Neutrophil (primary cell): Measurements from ENCODE around the gene SYDE2.

ENCODE experiments used
- H3K27ac ChIP-seq: fragments of 200-600 bp; sonication (generic); 2 replicates; pipeline ENCODE4 v1.5.1; 2016; ENCODE audit warnings: mild to moderate bottlenecking, moderate library complexity
- H3K27me3 ChIP-seq: fragments of 200-600 bp; sonication (generic); 2 replicates; pipeline ENCODE4 v1.6.0; 2016; ENCODE audit warnings: mild to moderate bottlenecking
- H3K36me3 ChIP-seq: fragments of 200-600 bp; sonication (generic); 2 replicates; pipeline ENCODE4 v1.5.1; 2017
- H3K4me1 ChIP-seq, 2 experiments: fragments of 200-600 bp in 1 of 2; sonication (generic) in 1 of 2; 1 replicate in 1 of 2; 2 replicates in 1 of 2; pipeline versions ENCODE4 v1.5.1 to v1.6.1; 2013 to 2016; ENCODE audit warnings: low read depth in 1 of 2, low read length in 1 of 2, mild to moderate bottlenecking in 1 of 2, moderate library complexity in 1 of 2; ENCODE audit not compliant: control insufficient read depth in 1 of 2, insufficient read depth in 1 of 2
- H3K4me3 ChIP-seq, 2 experiments: fragments of 200-600 bp in 1 of 2; sonication (generic) in 1 of 2; 1 replicate in 1 of 2; 2 replicates in 1 of 2; pipeline ENCODE4 v1.5.1; 2013 to 2016; ENCODE audit warnings: low read depth in 1 of 2, low read length in 1 of 2, mild to moderate bottlenecking in 1 of 2, moderate library complexity in 1 of 2
- H3K9me3 ChIP-seq: fragments of 200-600 bp; sonication (generic); 2 replicates; pipeline ENCODE4 v1.5.1; 2016
- TF ChIP-seq, protein P1 (sequence below): fragments of 200-600 bp; sonication (generic); IDR thresholded peaks from 2 replicates; pipeline ENCODE4 v1.5.1; 2016; ENCODE audit warnings: antibody characterized with exemption

The SYDE2 gene

DNA sequence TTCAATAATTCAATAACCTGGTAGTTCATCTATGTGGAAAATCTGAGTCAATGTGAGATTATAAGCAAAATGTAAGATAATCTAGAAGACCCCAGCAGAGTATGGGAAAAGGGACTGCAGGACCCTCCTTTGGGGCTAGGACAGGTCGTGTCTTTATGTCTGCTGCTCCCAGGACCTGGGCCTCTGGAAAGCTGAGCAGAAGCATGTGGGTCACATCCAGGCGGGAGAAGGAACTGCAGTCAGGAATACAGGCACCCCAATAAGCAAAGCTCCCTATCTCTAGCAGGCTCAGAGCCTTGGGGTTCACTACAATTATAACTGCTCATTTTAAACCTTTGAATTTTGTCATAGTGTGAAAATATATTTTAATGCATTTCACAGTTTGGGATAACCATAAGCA, 78.6 kb downstream of the SYDE2 start:
- Histone ChIP-seq H3K9me3 (no peaks in the 10 kb centered on the region), H3K27ac (no peak overlapping the region), H3K4me3 (no peak overlapping the region), H3K36me3 (no peaks in the 10 kb centered on the region), H3K27me3 (no peaks in the 10 kb centered on the region), H3K4me1 (no peaks in the 10 kb centered on the region)
- TF ChIP-seq, protein P1, sequence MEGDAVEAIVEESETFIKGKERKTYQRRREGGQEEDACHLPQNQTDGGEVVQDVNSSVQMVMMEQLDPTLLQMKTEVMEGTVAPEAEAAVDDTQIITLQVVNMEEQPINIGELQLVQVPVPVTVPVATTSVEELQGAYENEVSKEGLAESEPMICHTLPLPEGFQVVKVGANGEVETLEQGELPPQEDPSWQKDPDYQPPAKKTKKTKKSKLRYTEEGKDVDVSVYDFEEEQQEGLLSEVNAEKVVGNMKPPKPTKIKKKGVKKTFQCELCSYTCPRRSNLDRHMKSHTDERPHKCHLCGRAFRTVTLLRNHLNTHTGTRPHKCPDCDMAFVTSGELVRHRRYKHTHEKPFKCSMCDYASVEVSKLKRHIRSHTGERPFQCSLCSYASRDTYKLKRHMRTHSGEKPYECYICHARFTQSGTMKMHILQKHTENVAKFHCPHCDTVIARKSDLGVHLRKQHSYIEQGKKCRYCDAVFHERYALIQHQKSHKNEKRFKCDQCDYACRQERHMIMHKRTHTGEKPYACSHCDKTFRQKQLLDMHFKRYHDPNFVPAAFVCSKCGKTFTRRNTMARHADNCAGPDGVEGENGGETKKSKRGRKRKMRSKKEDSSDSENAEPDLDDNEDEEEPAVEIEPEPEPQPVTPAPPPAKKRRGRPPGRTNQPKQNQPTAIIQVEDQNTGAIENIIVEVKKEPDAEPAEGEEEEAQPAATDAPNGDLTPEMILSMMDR = no peak

DNA sequence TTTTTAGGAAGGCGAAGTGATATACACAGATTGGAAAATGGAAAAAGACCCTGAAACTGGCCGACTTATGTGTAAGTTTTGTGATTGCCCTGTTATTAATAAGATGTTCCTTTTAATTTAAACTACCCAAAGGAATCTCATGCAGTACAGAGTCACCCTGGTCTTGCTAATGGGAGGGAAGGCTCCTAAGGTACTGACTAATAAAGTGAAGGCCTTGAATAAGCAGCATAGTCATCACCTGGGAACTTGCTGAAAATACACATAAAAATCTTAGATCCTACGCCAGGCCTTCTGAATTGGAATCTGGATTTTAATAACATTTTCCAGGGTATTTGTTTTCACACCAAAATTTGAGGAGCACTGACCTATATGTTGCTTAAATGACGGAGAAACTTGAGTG, 79.1 kb downstream of the SYDE2 start:
- Histone ChIP-seq H3K4me3 (no peak overlapping the region), H3K27me3 (no peaks in the 10 kb centered on the region), H3K4me1 (no peaks in the 10 kb centered on the region), H3K36me3 (no peaks in the 10 kb centered on the region), H3K27ac (no peak overlapping the region), H3K9me3 (no peaks in the 10 kb centered on the region)
- TF ChIP-seq, protein P1 = no peak

DNA sequence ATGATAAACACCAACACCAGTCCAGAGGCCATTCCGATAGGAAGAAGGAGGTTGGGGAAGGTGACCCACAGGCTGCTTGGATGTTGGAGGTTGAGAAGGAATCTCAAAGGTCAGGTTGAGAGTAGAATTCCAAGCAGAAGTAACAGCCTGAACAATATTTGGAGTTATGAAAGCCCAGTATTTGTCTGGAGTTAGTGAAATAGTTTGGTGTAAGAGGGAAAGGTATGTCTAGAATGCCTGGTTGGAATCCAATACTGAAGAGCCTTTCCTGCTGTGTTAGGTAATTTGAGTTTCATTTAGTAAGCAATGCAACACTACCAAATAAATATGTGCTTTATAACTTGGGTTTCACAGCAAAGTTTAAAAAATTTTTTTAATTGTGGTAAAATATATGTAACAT, 82.1 kb downstream of the SYDE2 start:
- Histone ChIP-seq H3K4me1 (no peaks in the 10 kb centered on the region), H3K36me3 (no peaks in the 10 kb centered on the region), H3K4me3 (no peak overlapping the region), H3K27ac (no peak overlapping the region), H3K27me3 (no peaks in the 10 kb centered on the region), H3K9me3 (no peaks in the 10 kb centered on the region)
- TF ChIP-seq, protein P1 = no peak

DNA sequence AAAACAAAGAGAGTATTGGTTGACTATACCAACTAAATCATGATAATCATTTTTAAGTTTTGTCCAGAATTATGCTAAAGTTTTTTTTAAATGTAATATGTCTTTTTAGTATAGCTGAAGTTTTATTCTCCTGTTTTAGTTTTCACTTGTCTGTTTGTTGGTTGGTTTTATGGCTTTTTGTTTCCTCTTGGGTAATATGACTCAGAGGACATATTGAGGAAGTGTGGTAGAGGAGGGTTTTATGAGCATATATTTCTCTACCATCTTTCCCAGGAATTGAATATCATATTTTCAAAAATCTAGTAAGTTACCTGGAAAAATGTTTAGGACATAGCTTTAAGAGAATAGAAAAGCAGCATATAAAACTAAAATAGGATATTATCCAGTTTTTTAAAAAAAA, 84.0 kb downstream of the SYDE2 start:
- TF ChIP-seq, protein P1 = no peak

DNA sequence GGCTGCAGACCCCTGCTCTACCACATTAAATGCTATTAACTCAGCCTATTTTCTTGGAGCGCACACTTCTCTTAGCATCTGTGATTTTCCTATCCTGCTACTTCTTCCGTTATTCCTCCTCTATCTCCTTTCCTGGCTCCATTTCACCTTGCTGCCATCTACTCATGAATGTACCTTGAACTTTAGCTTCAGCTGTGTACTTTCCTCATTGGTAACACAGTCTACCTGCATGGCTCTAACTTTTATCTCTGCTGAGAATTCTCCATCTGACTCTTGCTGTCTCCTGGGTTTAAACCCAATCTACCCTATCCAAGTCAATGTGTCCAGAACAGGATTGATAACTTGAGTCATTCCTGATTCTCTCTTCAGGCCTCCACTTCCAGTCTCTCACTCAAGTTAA, 84.9 kb downstream of the SYDE2 start:
- TF ChIP-seq, protein P1 = no peak
- H3K4me3 ChIP-seq = no peak overlapping the region
- H3K27me3 ChIP-seq = no peaks in the 10 kb centered on the region
- H3K9me3 ChIP-seq = no peaks in the 10 kb centered on the region
- no peaks in the 10 kb centered on the region for H3K4me1 ChIP-seq
- no peaks in the 10 kb centered on the region for H3K36me3 ChIP-seq
- no peak overlapping the region for H3K27ac ChIP-seq

More for the DNA sequence above, 84.0 kb downstream of the SYDE2 start:
- no peaks in the 10 kb centered on the region for H3K36me3 ChIP-seq
- H3K4me1 ChIP-seq = no peaks in the 10 kb centered on the region
- no peaks in the 10 kb centered on the region for H3K27me3 ChIP-seq
- H3K9me3 ChIP-seq = no peaks in the 10 kb centered on the region
- H3K4me3 ChIP-seq = no peak overlapping the region
- H3K27ac ChIP-seq = no peak overlapping the region

DNA sequence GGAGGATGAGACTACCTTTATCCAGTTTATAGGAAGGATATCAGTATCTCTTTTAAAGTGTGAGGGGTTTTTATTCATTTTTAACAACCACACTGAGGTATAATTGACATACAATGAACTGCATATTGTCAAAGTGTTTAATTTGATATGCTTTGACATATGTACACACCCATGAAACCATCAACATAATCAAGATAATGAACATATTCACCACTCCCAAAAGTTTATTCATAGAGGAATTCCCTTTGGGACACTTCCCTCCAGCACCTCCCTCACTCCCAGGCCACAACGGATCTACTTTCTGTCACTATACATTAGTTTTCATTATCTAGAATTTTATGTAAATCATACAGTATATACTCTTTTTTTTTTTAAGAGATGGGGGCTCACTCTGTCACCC, 89.1 kb downstream of the SYDE2 start:
- Histone ChIP-seq H3K4me3 (no peak overlapping the region), H3K27ac (no peak overlapping the region), H3K4me1 (no peaks in the 10 kb centered on the region), H3K9me3 (no peaks in the 10 kb centered on the region), H3K36me3 (no peaks in the 10 kb centered on the region), H3K27me3 (no peaks in the 10 kb centered on the region)
- TF ChIP-seq, protein P1 = no peak
